ENCODE results near the gene ZNF281. TPM values are rescaled to one million over a fixed set of nuclear protein-coding genes. Genes with fewer than 3 reads are reported as not detected.

Gene ZNF281
- total and polyA plus RNA-seq, 2 of the 4 experiments (the other 2 are of a cell fraction), result 7.0 to 37.5 TPM

- DNase-seq (peak; percentile 95), ATAC-seq (ENCODE audit: low read depth) (peak; percentile 83)
- H4K5ac ChIP-seq (ENCODE audit: low read depth, low read length), result no peak overlapping the region
- H2AK9ac ChIP-seq (replicated peaks; ENCODE audit: low read depth, low read length, poor library complexity), result no peak overlapping the region
- WGBS, 2 experiments (ENCODE audit: extremely low coverage in 2 of 2, insufficient read length in 1 of 2), result no CpG with 5 or more reads among the region's 1 CpG
- TF ChIP-seq, protein P1, sequence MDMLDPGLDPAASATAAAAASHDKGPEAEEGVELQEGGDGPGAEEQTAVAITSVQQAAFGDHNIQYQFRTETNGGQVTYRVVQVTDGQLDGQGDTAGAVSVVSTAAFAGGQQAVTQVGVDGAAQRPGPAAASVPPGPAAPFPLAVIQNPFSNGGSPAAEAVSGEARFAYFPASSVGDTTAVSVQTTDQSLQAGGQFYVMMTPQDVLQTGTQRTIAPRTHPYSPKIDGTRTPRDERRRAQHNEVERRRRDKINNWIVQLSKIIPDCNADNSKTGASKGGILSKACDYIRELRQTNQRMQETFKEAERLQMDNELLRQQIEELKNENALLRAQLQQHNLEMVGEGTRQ (IDR thresholded peaks at IDR 0.05; ENCODE audit: low read depth, low read length), result no peak
- TF ChIP-seq FOS (IDR thresholded peaks at IDR 0.05; ENCODE audit: low read depth, low read length), result peak; percentile 89
- peak; percentile 44; the same call in 1 of the 2 replicates for TF ChIP-seq BHLHE40 (IDR thresholded peaks at IDR 0.05; ENCODE audit: low read depth, low read length)
- no peak for TF ChIP-seq RCOR1 (IDR thresholded peaks at IDR 0.05; ENCODE audit: insufficient replicate concordance, low read length)
- peak; percentile 92 for TF ChIP-seq CEBPB (IDR thresholded peaks at IDR 0.05; ENCODE audit: low read depth, low read length)
- 0 out of 2 replicates have a peak, but pooled peaks have one; percentile 12 for TF ChIP-seq RAD21 (IDR thresholded peaks at IDR 0.05; ENCODE audit: low read length)
- TF ChIP-seq MAFK (IDR thresholded peaks at IDR 0.05; ENCODE audit: low read depth, low read length), result peak; percentile 38; the same call in 1 of the 2 replicates
- 0 out of 2 replicates have a peak, but pooled peaks have one; percentile 8 for TF ChIP-seq RFX5 (IDR thresholded peaks at IDR 0.05; ENCODE audit: low read depth, low read length)
- peaks cover 4% of the 10 kb centered on the region for H3K4me1 ChIP-seq (ENCODE audit: control insufficient read depth, insufficient read depth, low read length)
- peak overlapping the region in 1 of 2 experiments; percentile 60; a peak in 2 of 4 replicates for H4K8ac ChIP-seq (ENCODE audit: low read depth in 2 of 2, low read length in 2 of 2)
- 0 out of 2 replicates have a peak overlapping the region, but pooled peaks have one; percentile 91 for H2BK20ac ChIP-seq (ENCODE audit: low read depth, low read length)
- POLR2A ChIA-PET (ENCODE audit: unreplicated experiment), result no interaction called here
- dilution Hi-C loops (cut with HindIII; ENCODE audit: low sequenced_read_pairs, unreplicated experiment), result no loop called here
- peak overlapping the region; percentile 98 for H2BK5ac ChIP-seq (ENCODE audit: low read depth, low read length, poor library complexity, severe bottlenecking)
- intact Hi-C loops (cut with micrococcal nuclease), result no loop called here
- no peak overlapping the region for H2AFZ ChIP-seq (replicated peaks; ENCODE audit: low read length, poor library complexity)
- no peak overlapping the region for H3K18ac ChIP-seq (ENCODE audit: low read depth, low read length)
- H4K91ac ChIP-seq (ENCODE audit: insufficient read depth, low read depth, low read length), result peak overlapping the region; percentile 70; the same call in 1 of the 2 replicates
- H4K20me1 ChIP-seq (ENCODE audit: insufficient read depth, low read length), result no peaks in the 10 kb centered on the region
- peak overlapping the region; percentile 42; the same call in 1 of the 3 replicates for H2BK15ac ChIP-seq (ENCODE audit: low read depth, low read length)
- no peak overlapping the region for H3K23ac ChIP-seq (ENCODE audit: low read depth, low read length)
- in situ Hi-C loops (cut with MboI; ENCODE audit: low sequenced_read_pairs), result no loop called here
- BruUV-seq (replicated peaks), result no TSS peak
- H2AK5ac ChIP-seq (ENCODE audit: low read depth, low read length), result no peak overlapping the region
- H3K27me3 ChIP-seq (ENCODE audit: control insufficient read depth, insufficient read depth, low read length), result no peaks in the 10 kb centered on the region
- H3K56ac ChIP-seq (ENCODE audit: extremely low read depth, insufficient read depth, low read length), result peak overlapping the region; percentile 80; the same call in 1 of the 2 replicates
- peak overlapping the region; percentile 64; the same call in 1 of the 2 replicates for H3K27ac ChIP-seq (ENCODE audit: insufficient read depth, low read length)
- H3K9me3 ChIP-seq (ENCODE audit: control insufficient read depth, insufficient read depth, low read length), result no peaks in the 10 kb centered on the region
- 0 out of 2 replicates have a peak overlapping the region, but pooled peaks have one; percentile 82 for H3K4ac ChIP-seq (ENCODE audit: low read depth, low read length)
- peaks cover 0 to 9% of the 10 kb centered on the region in 2 experiments; a peak in 1 of 4 replicates for H3K79me1 ChIP-seq (ENCODE audit: low read depth in 1 of 2, low read length in 2 of 2)
- H3K36me3 ChIP-seq (ENCODE audit: control insufficient read depth, insufficient read depth, low read length), result no peaks in the 10 kb centered on the region
- peaks cover 6% of the 10 kb centered on the region for H3K9me1 ChIP-seq (ENCODE audit: insufficient read depth, low read length)
- CTCF ChIA-PET, result no interaction called here
- no peak overlapping the region for H3K9ac ChIP-seq (ENCODE audit: low read depth, low read length)
- peak overlapping the region; percentile 57; the same call in 1 of the 2 replicates for H3K14ac ChIP-seq (replicated peaks; ENCODE audit: low read depth, low read length)
- H2BK120ac ChIP-seq (ENCODE audit: low read depth, low read length), result peak overlapping the region; percentile 90; the same call in 1 of the 2 replicates
- peak overlapping the region; percentile 61; the same call in 1 of the 2 replicates for H3K4me2 ChIP-seq (ENCODE audit: low read depth, low read length)
- H3K4me3 ChIP-seq (ENCODE audit: insufficient read depth, low read depth, low read length), result no peak overlapping the region
Observed at GRCh38 chr1:200379432-200379757, 30.4 kb downstream of the ZNF281 start.
